Measurements from ENCODE around the gene RBM14.
"Not testable (repeated sequence)": the region's sequence is repeated elsewhere in the genome, so short reads cannot be mapped to it uniquely, and the experiment has no call there.

The RBM14 gene

DNA sequence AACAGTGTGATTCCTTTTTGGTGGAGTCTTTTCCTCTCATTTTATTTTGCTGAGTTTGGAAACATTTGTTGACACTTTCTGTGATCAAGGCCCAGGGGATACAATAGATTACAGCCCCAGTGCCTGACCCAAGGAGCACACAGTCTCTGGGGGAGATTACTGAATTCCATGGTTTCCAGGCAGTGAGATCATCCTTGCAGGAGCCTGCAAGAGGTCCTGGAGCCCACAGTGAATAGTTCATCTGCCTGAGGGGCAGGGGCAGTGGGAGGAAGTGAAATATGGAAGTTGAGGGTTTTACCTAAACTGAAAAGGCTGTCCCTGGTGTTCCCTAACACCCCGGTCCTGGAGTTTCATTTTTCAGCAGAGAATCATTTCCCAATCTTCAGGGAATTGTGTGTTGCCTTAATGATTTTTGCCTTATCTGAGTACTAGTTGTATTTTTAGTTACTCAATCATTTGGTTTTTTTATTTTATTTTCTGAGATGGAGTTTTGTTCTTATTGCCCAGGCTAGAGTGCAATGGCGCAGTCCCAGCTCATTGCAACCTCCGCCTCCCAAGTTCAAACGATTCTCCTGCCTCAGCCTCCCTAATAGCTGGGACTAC is 15.7 kb upstream of the RBM14 start:
- DNase-seq: no peak

DNA sequence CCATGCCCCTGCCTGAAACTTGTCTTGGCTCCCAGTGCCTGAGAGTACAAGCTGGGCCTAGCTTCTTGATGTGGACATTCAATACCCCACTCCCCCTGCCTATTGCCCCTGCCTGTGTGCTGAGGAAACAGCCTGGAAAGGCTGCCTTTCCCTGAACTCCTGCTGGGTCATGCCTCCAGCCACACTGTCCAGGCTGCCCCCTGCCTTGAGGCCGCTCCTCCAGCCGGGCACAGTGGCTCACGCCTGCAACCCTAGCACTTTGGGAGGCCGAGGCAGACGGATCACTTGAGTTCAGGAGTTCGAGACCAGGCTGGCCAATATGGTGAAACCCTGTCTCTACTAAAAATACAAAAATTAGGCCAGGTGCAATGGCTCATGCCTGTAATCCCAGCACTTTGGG is 13.4 kb upstream of the RBM14 start:
- no peak for DNase-seq

DNA sequence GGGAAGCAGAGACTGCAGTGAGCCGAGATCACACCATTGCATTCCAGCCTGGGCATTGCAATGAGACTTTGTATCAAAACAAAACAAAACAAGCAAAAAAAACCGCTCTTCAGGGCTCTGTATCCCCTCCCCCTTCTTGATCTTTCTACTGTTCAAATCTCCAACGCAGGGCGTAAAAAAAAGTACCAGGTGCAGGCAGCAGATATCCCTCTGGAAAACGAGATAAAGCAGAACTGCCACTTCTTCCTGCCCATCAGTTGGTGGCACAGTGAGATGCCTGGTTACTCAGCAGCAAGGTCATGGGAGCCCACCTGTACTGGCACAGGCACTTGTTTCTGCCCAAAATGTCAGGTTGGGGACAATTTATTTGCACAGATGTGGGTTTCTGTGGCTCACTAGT is 12.3 kb upstream of the RBM14 start:
- no peak for DNase-seq

DNA sequence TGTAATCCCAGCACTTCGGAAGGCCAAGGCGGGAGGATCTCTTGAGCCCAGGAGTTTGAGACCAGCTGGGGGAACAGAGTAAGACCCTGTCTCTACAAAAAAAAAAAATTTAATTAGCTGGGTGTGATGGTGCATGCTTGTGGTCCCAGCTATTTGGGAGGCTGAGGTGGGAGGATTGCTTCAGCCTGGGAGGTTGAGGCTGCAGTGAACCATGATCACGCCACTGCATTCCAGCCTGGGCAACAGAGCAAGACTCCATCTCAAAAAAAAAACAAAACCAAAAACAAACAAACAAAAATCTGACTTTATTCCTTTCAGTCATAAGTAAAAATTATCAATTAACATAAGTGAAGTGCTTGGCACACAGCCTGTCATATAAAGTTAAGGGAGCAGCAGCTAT is 9.8 kb upstream of the RBM14 start:
- DNase-seq: not testable (repeated sequence)

DNA sequence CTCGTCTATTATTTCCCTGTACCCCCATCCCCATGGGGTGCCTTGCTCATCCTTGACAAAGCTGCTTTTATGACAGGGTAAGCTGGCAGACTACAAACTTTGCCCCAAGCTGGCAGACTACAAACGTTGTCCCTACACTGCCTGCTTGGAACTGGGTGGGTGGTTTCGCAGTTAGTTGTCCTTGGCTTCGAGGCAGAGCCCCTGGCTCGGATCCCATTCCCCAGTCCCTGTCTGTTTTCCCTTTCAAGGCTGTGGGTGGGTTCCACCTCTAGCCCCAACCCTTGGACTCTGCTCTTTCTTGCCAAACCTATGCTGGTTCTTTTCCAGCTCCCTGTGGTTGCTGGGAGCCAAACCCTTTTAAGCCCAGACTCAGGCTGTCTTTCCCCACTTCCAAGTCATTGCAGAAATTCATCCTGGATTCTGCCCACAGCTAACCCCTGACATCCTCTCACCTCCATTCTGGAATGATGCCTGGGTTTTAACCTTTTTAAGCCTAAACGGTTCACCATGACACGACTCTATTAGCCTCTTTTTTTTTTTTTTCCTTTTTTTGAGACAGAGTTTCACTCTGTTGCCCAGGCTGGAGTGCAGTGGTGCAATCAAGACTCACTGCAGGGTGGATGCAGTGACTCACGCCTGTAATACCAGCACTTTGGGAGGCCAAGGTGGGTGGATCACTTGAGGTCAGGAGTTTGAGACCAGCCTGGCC is 9.2 kb upstream of the RBM14 start:
- DNase-seq: no peak

DNA sequence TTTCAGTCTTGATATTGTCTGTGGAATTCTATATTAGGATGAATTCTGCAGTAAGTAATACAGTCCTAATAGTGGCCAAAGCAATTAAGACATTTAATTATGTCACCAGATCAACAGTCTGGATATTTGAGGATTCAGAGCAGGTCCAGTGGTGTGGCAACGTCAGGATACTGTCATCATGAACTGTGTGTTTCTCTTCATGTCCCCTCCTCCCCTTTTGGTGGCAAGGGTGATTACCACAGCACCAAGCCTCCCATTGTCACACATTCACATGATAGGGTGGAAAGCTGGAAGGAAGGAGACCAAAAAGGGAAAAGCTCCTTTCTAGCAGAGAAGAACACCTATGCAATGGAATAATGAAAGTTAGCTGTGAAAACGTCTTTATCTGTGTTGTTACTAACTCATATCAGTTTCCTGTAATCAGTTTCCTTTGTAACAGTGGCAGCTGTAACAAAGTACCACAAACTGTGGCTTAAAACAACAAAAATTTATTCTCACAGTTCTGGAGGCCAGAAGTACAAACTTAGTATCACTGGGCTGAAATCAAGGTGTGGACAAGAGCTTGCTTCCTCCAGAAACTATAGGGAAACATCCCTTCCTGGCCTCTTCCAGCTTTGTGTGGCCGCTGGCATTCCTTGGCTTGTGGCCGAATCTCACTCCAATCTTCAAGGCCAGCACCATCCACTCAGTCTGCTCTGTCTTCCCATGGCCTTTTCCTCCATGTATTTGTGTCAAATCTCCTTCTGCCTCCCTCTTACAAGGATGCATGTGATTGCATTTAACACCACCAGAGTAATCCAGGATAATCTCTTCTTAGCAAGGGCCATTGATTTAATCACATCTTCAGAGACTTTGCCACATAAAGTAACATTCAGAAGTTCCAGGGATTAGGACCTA is 6.5 kb upstream of the RBM14 start:
- no peak for DNase-seq

DNA sequence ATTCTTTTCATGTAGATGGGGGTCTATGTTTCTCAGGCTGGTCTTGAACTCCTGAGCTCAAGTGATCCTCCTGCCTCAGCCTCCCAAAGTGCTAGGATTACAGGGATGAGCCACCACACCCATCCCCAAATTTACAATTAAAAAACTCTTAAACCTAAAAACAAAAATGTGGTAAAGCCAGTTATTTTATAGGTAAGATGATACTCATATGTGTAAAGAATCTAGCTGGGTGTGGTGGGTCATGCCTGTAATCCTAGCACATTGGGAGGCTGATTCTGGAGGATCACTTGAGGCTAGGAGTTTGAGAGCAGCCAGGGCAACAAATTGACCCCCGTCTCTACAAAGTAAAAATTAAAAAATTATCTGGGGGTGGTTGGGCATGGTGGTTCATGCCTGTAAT is 4.0 kb upstream of the RBM14 start:
- DNase-seq: no peak

DNA sequence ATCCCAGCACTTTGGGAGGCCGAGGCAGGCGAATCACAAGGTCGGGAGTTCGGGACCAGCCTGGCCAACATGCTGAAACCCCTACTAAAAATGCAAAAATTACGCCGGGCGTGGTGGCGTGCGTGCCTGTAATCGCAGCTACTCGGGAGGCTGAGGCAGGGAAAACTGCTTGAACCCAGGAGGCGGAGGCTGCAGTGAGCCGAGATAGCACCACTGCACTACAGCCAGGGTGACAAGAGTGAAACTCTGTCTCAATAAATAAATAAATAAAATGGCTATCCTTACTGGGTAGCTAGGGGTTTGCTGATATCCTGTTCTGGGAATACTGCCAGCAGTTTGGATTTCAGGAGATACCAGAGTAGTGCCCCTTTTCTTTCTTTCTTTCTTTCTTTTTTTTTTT is 2.4 kb upstream of the RBM14 start:
- DNase-seq: no peak

DNA sequence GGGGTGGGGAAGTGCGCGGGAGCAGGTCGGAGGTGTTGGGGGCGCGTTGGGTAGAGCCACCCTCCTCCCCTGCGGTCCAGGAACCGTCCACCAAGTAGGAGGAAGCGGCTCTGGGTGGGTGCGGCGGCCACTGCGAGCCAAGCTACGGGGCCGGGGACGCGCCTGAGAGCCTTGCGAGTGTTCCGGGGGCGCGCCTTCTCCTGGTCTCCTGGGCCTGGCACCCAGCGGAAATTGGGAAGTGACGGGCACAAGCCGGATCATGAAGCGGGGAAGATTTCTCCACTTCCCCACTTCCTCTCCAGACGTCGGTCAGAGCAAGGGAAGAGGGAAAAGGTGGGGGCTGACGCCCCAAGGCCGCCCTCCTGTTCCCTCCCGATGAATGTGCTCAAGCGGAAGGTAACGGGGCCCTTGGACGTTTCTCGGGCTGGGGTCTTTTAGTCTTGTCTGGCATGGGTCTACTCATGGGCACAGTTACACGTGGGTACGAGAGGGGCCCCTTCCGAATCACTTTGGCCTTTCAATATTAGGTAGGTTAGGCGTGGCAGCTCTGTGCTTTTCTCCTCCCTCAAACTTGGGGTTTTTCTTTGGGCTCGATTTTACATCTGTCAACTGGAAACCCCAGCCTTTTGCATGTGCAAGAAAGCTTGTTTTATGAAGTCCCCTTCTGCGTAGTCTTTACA is 865 bp downstream of the RBM14 start:
- peak; percentile 68 for DNase-seq

DNA sequence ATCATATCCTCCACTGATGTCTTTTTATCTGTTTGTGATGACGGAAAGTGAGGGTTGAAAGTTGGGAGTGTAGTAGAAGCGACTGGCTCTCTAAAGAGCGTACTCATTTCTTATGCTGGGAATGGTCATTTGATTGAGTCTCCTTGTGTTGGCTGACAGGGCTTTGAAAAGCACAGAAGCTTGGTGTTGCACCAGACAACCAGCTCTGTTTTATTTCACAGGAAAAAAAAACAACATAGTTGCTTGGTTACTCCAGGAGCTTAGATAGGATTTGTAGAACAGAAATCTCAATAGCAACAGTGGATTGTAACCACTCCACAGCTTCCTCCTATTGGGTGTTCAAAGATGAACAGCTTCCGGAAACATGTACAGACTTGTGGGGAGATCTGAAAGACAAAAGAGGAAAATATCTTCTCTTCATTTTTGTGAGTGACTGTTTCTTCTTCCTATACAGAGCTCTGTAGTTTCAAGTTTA is 2.7 kb downstream of the RBM14 start:
- peak; percentile 89 for DNase-seq

DNA sequence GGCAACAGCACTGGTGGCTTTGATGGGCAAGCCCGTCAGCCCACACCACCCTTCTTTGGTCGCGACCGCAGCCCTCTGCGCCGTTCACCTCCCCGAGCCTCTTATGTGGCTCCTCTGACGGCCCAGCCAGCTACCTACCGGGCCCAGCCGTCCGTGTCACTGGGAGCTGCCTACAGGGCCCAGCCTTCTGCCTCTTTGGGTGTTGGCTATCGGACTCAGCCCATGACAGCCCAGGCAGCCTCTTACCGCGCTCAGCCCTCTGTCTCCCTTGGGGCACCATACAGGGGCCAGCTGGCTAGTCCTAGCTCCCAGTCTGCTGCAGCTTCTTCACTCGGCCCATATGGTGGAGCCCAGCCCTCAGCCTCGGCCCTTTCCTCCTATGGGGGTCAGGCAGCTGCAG is 8.0 kb downstream of the RBM14 start:
- no peak for DNase-seq

DNA sequence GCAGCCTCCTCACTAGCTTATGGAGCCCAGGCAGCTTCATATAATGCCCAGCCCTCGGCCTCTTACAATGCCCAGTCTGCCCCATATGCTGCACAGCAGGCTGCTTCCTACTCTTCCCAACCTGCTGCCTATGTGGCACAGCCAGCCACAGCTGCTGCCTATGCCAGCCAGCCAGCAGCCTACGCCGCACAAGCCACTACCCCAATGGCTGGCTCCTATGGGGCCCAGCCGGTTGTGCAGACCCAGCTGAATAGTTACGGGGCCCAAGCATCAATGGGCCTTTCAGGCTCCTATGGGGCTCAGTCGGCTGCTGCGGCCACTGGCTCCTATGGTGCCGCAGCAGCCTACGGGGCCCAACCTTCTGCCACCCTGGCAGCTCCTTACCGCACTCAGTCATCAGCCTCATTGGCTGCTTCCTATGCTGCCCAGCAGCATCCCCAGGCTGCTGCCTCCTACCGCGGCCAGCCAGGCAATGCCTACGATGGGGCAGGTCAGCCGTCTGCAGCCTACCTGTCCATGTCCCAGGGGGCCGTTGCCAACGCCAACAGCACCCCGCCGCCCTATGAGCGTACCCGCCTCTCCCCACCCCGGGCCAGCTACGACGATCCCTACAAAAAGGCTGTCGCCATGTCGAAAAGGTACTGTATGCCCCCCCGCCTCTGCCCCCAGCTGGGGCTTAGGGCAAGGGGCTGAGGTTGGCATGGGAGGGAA is 8.8 kb downstream of the RBM14 start:
- no peak for DNase-seq

DNA sequence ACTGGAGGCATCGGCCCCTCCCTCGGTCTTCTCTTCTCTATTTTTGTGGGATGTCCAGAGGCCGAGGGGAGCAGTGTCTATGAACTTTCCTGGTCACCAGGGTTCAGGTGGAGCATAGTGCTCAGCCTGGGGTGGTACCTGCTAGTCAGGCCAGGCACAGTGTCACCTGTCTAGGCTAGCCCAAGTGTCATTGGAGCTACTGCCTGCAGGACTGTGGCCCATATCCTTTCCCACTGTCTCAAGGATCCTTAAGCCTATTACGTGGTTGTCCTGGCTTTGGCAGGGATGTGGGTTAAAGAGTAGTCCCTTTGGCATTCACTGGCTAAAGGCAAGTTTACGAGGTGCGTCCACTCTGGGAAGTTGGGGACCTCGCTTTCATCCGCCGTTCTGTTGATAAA is 9.3 kb downstream of the RBM14 start:
- DNase-seq: peak; percentile 1

DNA sequence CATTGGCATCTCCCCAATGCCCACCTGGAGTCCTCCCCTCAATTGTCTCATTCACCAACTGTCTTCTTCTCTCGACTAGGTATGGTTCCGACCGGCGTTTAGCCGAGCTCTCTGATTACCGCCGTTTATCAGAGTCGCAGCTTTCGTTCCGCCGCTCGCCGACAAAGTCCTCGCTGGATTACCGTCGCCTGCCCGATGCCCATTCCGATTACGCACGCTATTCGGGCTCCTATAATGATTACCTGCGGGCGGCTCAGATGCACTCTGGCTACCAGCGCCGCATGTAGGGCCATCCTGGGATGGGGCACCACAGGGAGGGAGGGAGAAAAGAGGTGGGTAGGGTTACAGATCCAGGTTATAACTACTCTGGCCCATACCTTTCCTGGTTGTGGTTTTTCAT is 10.0 kb downstream of the RBM14 start:
- DNase-seq: no peak

DNA sequence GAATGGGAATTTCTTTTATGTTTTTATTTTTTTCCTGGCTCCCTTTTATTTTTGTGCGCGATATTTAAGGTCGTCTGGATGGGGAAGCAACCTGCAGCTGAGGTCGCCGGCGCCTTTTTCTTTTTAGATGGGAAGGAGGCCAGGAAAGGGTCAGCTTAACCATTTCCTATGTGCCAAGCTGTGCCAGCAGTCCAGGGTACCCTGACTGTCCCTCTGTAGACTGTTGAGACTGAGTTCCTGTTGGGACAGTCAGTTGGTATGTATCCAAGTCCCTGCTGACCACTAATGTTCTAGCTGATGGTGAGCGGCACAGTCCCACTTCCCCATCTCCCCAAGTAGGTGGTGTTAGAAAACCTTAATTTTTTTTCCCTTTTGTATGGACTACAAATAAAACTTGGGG is 10.5 kb downstream of the RBM14 start:
- DNase-seq: no peak

DNA sequence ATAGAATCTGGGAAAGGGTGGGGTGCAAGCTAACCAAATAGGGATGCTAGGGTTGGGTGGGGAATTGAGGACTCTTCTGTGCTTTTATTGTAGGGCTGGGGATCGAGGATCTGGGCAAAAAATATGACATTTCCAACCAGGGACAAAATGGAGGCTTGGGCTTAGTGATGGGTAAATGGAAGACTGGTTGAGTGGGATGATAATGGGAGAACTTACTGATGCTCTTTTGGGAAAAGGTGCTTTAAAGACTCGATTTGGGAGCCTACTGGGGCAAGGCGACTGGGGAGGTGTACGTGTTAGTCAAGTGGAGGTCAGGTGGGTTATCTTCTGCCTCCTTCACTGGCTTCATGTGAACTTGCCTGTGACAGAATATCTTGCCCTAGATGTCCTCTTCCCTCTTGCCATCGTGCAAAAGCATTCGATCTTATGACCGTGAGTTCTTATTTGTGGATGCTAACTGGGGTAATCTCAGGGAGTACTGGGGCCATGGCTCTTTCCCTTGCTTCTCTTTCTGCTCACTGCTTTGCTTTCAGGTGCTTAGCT is 11.7 kb downstream of the RBM14 start:
- no peak for DNase-seq

DNA sequence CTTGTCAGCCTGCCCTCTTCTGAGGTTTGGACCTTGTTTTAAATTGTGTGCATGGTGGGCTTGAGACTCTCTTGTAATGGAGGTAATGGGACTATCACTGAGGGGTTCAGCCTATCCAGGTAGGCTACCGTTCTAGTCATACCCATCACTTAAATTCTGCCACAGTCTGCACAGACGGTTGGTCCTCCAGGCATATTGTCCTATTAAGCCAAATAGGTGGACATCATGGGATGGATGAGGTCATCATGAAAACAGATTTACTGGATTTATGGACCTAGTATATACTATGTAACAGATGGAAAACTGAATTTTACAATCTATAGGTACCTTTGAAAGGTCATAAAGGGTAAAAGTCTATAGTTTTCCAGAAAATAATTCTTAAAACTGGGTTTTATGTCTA is 12.9 kb downstream of the RBM14 start:
- no peak for DNase-seq

DNA sequence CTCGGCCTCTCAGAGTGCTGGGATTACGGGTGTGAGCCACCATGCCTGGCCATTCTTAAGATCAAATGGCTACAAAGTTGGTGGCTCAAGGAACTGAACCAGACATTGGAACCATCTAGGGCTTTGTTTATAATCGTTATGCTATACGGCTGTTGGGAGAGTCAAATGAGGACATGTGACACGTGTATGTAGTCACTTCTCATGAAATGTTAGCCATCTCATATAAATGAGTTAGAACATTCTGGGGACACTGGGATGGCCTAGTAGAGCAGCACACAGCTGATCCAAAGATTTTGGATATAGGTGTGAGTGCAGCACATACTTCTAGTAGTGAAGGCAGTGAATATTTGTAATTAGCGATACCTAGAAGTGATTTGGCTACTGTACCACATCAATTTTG is 15.5 kb downstream of the RBM14 start:
- no peak for DNase-seq

DNA sequence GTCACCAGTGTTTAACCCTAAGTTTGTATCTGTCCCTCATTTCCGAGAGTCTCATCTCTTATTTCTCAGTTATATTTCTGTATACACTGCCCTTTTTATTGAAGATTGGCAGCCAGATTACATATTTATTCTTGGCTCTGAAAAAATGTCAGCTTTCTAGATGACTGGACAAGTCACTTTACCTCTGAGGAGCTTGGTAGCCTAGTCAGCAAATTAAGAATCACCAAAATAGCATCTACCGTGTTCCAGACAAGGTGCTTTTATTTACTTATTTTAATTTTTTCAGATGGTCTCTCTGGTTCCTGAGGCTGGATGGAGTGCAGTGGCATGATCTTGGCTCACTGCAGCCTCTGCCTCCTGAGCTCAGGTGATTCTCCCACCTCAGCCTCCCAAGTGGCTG is 16.5 kb downstream of the RBM14 start:
- no peak for DNase-seq

DNA sequence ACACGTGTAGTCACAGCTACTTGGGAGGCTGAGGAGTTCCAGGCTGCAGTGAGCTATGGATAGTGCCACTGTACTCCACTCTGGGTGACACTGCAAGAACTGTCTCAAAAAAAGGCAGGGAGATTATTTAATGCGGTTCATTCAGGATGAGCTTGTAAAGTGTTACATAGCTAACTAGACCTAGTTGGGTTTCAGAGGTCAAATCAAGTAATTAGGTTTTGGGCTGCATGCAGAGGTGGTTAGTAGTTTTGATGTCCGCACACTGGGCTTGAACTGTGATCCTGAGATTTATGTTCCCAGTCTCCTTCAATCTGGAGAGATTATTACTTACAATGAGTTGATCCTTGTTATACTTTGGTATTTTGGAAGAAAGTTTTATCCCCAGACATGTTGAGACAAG is 20.0 kb downstream of the RBM14 start:
- no peak for DNase-seq

DNA sequence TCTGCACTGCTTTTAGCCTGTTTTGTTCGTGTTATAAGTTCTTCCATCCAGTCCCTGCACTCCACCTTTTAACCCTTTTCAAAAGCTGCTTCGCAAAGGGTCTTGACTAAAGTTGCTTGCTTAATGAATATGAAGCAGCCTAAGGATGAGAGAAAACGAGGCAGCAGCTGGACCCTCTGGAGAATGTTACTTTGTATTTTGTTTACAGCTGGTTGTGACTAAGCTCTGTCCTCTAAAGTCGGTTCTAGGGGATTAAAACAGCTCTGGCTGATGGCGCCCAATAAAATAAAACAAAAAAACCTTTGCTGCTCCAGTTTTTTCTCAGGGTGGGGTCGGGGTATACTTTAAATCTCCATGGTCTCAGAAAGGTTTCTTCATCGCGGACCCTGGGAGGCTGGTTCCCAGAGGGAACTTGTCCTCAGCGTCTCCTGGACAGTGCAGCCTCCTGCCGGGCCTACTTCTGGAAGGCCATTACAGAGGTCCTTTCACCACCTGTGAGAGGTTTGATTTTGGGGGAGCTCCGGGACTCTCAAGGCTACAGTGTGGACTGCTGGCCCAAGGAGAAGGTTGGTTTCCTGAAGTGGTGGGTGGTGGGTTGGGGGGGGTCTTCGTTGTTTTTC is 21.2 kb downstream of the RBM14 start:
- DNase-seq: no peak
